HepG2 (cell line): Measurements from ENCODE around the gene CES2. TPM values are rescaled to one million over a fixed set of nuclear protein-coding genes. Genes with fewer than 3 reads are reported as not detected.

Experiments
- CEBPB ChIP-seq: IDR thresholded peaks from 2 replicates; pipeline ENCODE4 v1.6.1; 2011; ENCODE audit warnings: low read depth, low read length, improper control_type of control experiment, borderline replicate concordance
- ELF1 ChIP-seq: sonication (generic); formaldehyde crosslinking; IDR thresholded peaks from 2 replicates; pipeline ENCODE4 v1.4.0; 2020; ENCODE audit warnings: missing genetic modification reagents
- RBAK ChIP-seq: sonication (generic); formaldehyde crosslinking; IDR thresholded peaks from 2 replicates; pipeline ENCODE4 v1.5.1; 2020; ENCODE audit warnings: mild to moderate bottlenecking, missing genetic modification reagents
- ZNF331 ChIP-seq: sonication (generic); formaldehyde crosslinking; IDR thresholded peaks from 2 replicates; pipeline ENCODE4 v1.4.0; 2020; ENCODE audit warnings: missing genetic modification reagents
- polyA plus RNA-seq, 8 experiments: library from polyadenylated mRNA; depleted of rRNA in 3 of 8; stranded (reverse) in 7 of 8; unstranded in 1 of 8; fragments of >200 nt; fragmentation: Illumina TruSeq in 4 of 8; extraction: Trizol in 4 of 8; gene quantifications; 2 replicates each; pipeline versions ENCODE4 v1.2.1 to v1.2.3, GENCODE V29; 2011 to 2016; ENCODE audit warnings: low read depth in 4 of 8, missing spikeins in 1 of 8, mixed read lengths in 1 of 8; ENCODE audit not compliant: insufficient read depth in 1 of 8
- total RNA-seq, 5 experiments: library from RNA; depleted of rRNA; stranded (reverse); fragments of >200 nt; fragmentation: Illumina TruSeq; extraction: Trizol; gene quantifications; 2 replicates each; pipeline ENCODE4 v1.2.3, GENCODE V29; 2016; ENCODE audit warnings: low read depth in 1 of 5
- TF ChIP-seq, protein P1 (sequence below): sonication (generic); formaldehyde crosslinking; IDR thresholded peaks from 2 replicates; pipeline ENCODE4 v1.4.0; 2020; ENCODE audit warnings: missing genetic modification reagents, borderline replicate concordance
- TF ChIP-seq, protein P2 (sequence below): sonication (generic); formaldehyde crosslinking; IDR thresholded peaks from 2 replicates; pipeline ENCODE4 v1.5.1; 2020; ENCODE audit warnings: missing genetic modification reagents, mild to moderate bottlenecking, borderline replicate concordance
- TF ChIP-seq, protein P3 (sequence below): sonication (generic); formaldehyde crosslinking; IDR thresholded peaks from 2 replicates; pipeline ENCODE4 v1.4.0; 2020; ENCODE audit warnings: missing genetic modification reagents

Gene CES2
- total and polyA plus RNA-seq, 2 of the 13 experiments (the other 11 are each of a cell fraction or from before 2014, with no cell fraction given) = 50.6 to 63.8 TPM

DNA sequence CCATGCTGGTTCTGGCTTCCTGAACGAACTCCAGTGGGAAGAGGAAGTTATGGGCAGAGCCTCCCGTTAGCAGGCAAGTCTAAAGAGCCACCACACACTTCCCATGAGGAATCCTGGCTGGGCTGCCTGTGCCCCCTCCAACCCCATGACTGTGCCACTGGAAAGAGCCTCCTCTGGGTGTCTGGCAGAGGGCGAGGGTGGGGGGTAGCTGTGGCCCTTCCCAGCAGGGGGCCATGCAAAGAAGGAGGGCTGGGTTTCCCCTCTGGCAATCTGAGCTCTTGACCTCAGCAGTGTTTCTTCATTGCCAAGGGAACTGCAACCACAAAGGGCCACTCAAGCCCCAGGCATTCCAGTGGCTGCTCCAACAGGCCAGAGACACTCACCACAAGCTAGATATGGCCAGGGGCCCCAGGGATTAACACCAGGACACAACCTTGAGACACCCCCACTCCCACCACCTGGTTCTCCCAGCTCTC, 8.3 kb upstream of the CES2 start (continued):
- TF ChIP-seq, protein P1, sequence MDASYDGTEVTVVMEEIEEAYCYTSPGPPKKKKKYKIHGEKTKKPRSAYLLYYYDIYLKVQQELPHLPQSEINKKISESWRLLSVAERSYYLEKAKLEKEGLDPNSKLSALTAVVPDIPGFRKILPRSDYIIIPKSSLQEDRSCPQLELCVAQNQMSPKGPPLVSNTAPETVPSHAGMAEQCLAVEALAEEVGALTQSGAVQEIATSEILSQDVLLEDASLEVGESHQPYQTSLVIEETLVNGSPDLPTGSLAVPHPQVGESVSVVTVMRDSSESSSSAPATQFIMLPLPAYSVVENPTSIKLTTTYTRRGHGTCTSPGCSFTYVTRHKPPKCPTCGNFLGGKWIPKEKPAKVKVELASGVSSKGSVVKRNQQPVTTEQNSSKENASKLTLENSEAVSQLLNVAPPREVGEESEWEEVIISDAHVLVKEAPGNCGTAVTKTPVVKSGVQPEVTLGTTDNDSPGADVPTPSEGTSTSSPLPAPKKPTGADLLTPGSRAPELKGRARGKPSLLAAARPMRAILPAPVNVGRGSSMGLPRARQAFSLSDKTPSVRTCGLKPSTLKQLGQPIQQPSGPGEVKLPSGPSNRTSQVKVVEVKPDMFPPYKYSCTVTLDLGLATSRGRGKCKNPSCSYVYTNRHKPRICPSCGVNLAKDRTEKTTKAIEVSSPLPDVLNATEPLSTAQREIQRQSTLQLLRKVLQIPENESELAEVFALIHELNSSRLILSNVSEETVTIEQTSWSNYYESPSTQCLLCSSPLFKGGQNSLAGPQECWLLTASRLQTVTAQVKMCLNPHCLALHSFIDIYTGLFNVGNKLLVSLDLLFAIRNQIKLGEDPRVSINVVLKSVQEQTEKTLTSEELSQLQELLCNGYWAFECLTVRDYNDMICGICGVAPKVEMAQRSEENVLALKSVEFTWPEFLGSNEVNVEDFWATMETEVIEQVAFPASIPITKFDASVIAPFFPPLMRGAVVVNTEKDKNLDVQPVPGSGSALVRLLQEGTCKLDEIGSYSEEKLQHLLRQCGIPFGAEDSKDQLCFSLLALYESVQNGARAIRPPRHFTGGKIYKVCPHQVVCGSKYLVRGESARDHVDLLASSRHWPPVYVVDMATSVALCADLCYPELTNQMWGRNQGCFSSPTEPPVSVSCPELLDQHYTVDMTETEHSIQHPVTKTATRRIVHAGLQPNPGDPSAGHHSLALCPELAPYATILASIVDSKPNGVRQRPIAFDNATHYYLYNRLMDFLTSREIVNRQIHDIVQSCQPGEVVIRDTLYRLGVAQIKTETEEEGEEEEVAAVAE = no peak
- TF ChIP-seq RBAK (CRISPR knock-in tag) (no peak), CEBPB (no peak), ELF1 (CRISPR knock-in tag) (no peak), ZNF331 (CRISPR knock-in tag) (no peak)
- TF ChIP-seq, protein P2, sequence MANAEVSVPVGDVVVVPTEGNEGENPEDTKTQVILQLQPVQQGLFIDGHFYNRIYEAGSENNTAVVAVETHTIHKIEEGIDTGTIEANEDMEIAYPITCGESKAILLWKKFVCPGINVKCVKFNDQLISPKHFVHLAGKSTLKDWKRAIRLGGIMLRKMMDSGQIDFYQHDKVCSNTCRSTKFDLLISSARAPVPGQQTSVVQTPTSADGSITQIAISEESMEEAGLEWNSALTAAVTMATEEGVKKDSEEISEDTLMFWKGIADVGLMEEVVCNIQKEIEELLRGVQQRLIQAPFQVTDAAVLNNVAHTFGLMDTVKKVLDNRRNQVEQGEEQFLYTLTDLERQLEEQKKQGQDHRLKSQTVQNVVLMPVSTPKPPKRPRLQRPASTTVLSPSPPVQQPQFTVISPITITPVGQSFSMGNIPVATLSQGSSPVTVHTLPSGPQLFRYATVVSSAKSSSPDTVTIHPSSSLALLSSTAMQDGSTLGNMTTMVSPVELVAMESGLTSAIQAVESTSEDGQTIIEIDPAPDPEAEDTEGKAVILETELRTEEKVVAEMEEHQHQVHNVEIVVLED = no peak
- TF ChIP-seq, protein P3, sequence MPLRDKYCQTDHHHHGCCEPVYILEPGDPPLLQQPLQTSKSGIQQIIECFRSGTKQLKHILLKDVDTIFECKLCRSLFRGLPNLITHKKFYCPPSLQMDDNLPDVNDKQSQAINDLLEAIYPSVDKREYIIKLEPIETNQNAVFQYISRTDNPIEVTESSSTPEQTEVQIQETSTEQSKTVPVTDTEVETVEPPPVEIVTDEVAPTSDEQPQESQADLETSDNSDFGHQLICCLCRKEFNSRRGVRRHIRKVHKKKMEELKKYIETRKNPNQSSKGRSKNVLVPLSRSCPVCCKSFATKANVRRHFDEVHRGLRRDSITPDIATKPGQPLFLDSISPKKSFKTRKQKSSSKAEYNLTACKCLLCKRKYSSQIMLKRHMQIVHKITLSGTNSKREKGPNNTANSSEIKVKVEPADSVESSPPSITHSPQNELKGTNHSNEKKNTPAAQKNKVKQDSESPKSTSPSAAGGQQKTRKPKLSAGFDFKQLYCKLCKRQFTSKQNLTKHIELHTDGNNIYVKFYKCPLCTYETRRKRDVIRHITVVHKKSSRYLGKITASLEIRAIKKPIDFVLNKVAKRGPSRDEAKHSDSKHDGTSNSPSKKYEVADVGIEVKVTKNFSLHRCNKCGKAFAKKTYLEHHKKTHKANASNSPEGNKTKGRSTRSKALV (CRISPR knock-in tag) = no peak
